ENCODE data around the gene PPY. TPM values are rescaled to one million over a fixed set of nuclear protein-coding genes. Genes with fewer than 3 reads are reported as not detected.

PPY gene
- total RNA-seq, 5 donors from 2014 or later (not counting 1 experiment from before 2014, with no cell fraction given) = not detected

GRCh38 chr17:43920500-43921095 lies 21.7 kb downstream of the PPY start:
- peaks cover 0 to 17% of the 10 kb centered on the region in 2 experiments for H3K4me1 ChIP-seq (ENCODE audit: control insufficient read depth in 1 of 2, extremely low read depth in 1 of 2, insufficient read depth in 2 of 2, low read length in 2 of 2)
- H3K27me3 Mint-ChIP-seq = peaks cover 0 to 3% of the 10 kb centered on the region in 2 donors
- H3K36me3 Mint-ChIP-seq = no peaks in the 10 kb centered on the region
- H3K4me3 Mint-ChIP-seq = no peak overlapping the region
- 88% methylated on average over 7 of the region's 10 CpGs for WGBS (ENCODE audit: insufficient coverage)
- no peaks in the 10 kb centered on the region for H3K9me3 ChIP-seq
- H3K4me3 ChIP-seq (ENCODE audit: control insufficient read depth in 1 of 2, extremely low read depth in 1 of 2, low read length in 1 of 2) = no peak overlapping the region
- peaks cover 0 to 15% of the 10 kb centered on the region in 2 experiments for H3K27me3 ChIP-seq (replicated peaks in 1 of 2; ENCODE audit: control insufficient read depth in 2 of 2, extremely low read depth in 1 of 2, insufficient read depth in 2 of 2, low read length in 1 of 2)
- H3K27ac Mint-ChIP-seq = no peak overlapping the region
- no peak overlapping the region for H3K27ac ChIP-seq (ENCODE audit: low read length)
- H3K9me3 Mint-ChIP-seq = no peaks in the 10 kb centered on the region
- H3K36me3 ChIP-seq (ENCODE audit: control insufficient read depth in 2 of 2, extremely low read depth in 1 of 2, insufficient read depth in 1 of 2, low read length in 1 of 2) = no peaks in the 10 kb centered on the region
- DNase-seq (no peak), ATAC-seq (replicated peaks in 1 of 4) (no peak)
- ChIA-PET CTCF (interaction anchor here in 1 of 2 donors (0.6 kb wide), 1 partner anchor 1341 kb away, joined by 3 read pairs; no protein-coding TSS in a partner anchor), POLR2A (no interaction called here)
- H3K4me1 Mint-ChIP-seq = peaks cover 16 to 18% (median 18%) of the 10 kb centered on the region in 3 donors

GRCh38 chr17:43918026-43918389 lies 24.3 kb downstream of the PPY start:
- Histone ChIP-seq H3K27me3 (replicated peaks in 1 of 2; ENCODE audit: control insufficient read depth in 2 of 2, extremely low read depth in 1 of 2, insufficient read depth in 2 of 2, low read length in 1 of 2) (peaks cover 0 to 15% of the 10 kb centered on the region in 2 experiments), H3K36me3 (ENCODE audit: control insufficient read depth in 2 of 2, extremely low read depth in 1 of 2, insufficient read depth in 1 of 2, low read length in 1 of 2) (no peaks in the 10 kb centered on the region), H3K9me3 (no peaks in the 10 kb centered on the region), H3K27ac (ENCODE audit: low read length) (no peak overlapping the region), H3K4me3 (ENCODE audit: control insufficient read depth in 1 of 2, extremely low read depth in 1 of 2, low read length in 1 of 2) (peak overlapping the region in 1 of 2 donors; percentile 57), H3K4me1 (ENCODE audit: control insufficient read depth in 1 of 2, extremely low read depth in 1 of 2, insufficient read depth in 2 of 2, low read length in 2 of 2) (peaks cover 0 to 17% of the 10 kb centered on the region in 2 experiments)
- 41% methylated on average over 8 of the region's 13 CpGs for WGBS (ENCODE audit: insufficient coverage)
- POLR2A ChIA-PET = no interaction called here
- Mint-ChIP-seq H3K9me3 (no peaks in the 10 kb centered on the region), H3K36me3 (no peaks in the 10 kb centered on the region), H3K27me3 (peaks cover 0 to 3% of the 10 kb centered on the region in 2 donors), H3K27ac (peak overlapping the region; percentile 29 to 77), H3K4me3 (peak overlapping the region; percentile 77 to 82 (median 79)), H3K4me1 (peaks cover 16 to 18% (median 18%) of the 10 kb centered on the region in 3 donors)
- CTCF ChIA-PET = interaction anchor here (0.6 to 1.2 kb wide), 3 partner anchors 11 to 191 kb away, joined by 3 to 8 read pairs (median 6); partner anchors contain the start of gene MPP2 (in 1 of the 2)
- peak in 1 of 4 experiments; percentile 4 for ATAC-seq (replicated peaks in 1 of 4)
- DNase-seq = no peak

- DNase-seq (peak in 29 of 35 experiments; percentile 11 to 66 (median 35)), ATAC-seq (replicated peaks in 1 of 4) (peak; percentile 82 to 86 (median 84))
- Histone ChIP-seq H3K9me3 (no peaks in the 10 kb centered on the region), H3K4me3 (ENCODE audit: control insufficient read depth in 1 of 2, extremely low read depth in 1 of 2, low read length in 1 of 2) (peak overlapping the region; percentile 42 to 57), H3K27me3 (replicated peaks in 1 of 2; ENCODE audit: control insufficient read depth in 2 of 2, extremely low read depth in 1 of 2, insufficient read depth in 2 of 2, low read length in 1 of 2) (peaks cover 0 to 15% of the 10 kb centered on the region in 2 experiments), H3K36me3 (ENCODE audit: control insufficient read depth in 2 of 2, extremely low read depth in 1 of 2, insufficient read depth in 1 of 2, low read length in 1 of 2) (no peaks in the 10 kb centered on the region), H3K27ac (ENCODE audit: low read length) (peak overlapping the region; percentile 25), H3K4me1 (ENCODE audit: control insufficient read depth in 1 of 2, extremely low read depth in 1 of 2, insufficient read depth in 2 of 2, low read length in 2 of 2) (peaks cover 0 to 17% of the 10 kb centered on the region in 2 experiments)
- ChIA-PET POLR2A (no interaction called here), CTCF (interaction anchor here (0.6 to 1.2 kb wide), 3 partner anchors 11 to 191 kb away, joined by 3 to 8 read pairs (median 6); partner anchors contain the start of gene MPP2 (in 1 of the 2))
- peaks cover 0 to 3% of the 10 kb centered on the region in 2 donors for H3K27me3 Mint-ChIP-seq
- H3K9me3 Mint-ChIP-seq = no peaks in the 10 kb centered on the region
- H3K36me3 Mint-ChIP-seq = no peaks in the 10 kb centered on the region
- WGBS (ENCODE audit: insufficient coverage) = 13% methylated on average over 39 of the region's 43 CpGs
- peak overlapping the region; percentile 29 to 77 for H3K27ac Mint-ChIP-seq
- H3K4me1 Mint-ChIP-seq = peaks cover 16 to 18% (median 18%) of the 10 kb centered on the region in 3 donors
- peak overlapping the region; percentile 77 to 82 (median 79) for H3K4me3 Mint-ChIP-seq
Observed at GRCh38 chr17:43917348-43918025, 24.8 kb downstream of the PPY start.

GRCh38 chr17:43917016-43917347 lies 25.3 kb downstream of the PPY start:
- peak in 3 of 4 experiments; percentile 46 for ATAC-seq (replicated peaks in 1 of 4)
- ChIA-PET POLR2A (no interaction called here), CTCF (interaction anchor here (0.5 to 0.7 kb wide), 2 partner anchors 8 to 603 kb away, joined by 6 to 8 read pairs; no protein-coding TSS in a partner anchor)
- H3K27me3 ChIP-seq (replicated peaks in 1 of 2; ENCODE audit: control insufficient read depth in 2 of 2, extremely low read depth in 1 of 2, insufficient read depth in 2 of 2, low read length in 1 of 2) = peaks cover 0 to 15% of the 10 kb centered on the region in 2 experiments
- no peaks in the 10 kb centered on the region for H3K36me3 ChIP-seq (ENCODE audit: control insufficient read depth in 2 of 2, extremely low read depth in 1 of 2, insufficient read depth in 1 of 2, low read length in 1 of 2)
- Mint-ChIP-seq H3K27ac (peak overlapping the region; percentile 12 to 77), H3K4me3 (peak overlapping the region; percentile 77 to 82 (median 79)), H3K9me3 (no peaks in the 10 kb centered on the region), H3K4me1 (peaks cover 16 to 18% (median 18%) of the 10 kb centered on the region in 3 donors), H3K36me3 (no peaks in the 10 kb centered on the region), H3K27me3 (peaks cover 0 to 3% of the 10 kb centered on the region in 2 donors)
- H3K27ac ChIP-seq (ENCODE audit: low read length) = peak overlapping the region; percentile 25
- peak overlapping the region; percentile 42 to 57 for H3K4me3 ChIP-seq (ENCODE audit: control insufficient read depth in 1 of 2, extremely low read depth in 1 of 2, low read length in 1 of 2)
- DNase-seq = no peak
- WGBS (ENCODE audit: insufficient coverage) = 38% methylated on average over 3 of the region's 8 CpGs
- peaks cover 0 to 17% of the 10 kb centered on the region in 2 experiments for H3K4me1 ChIP-seq (ENCODE audit: control insufficient read depth in 1 of 2, extremely low read depth in 1 of 2, insufficient read depth in 2 of 2, low read length in 2 of 2)
- no peaks in the 10 kb centered on the region for H3K9me3 ChIP-seq

GRCh38 chr17:43916385-43916784 lies 25.9 kb downstream of the PPY start:
- Histone ChIP-seq H3K4me3 (ENCODE audit: control insufficient read depth in 1 of 2, extremely low read depth in 1 of 2, low read length in 1 of 2) (no peak overlapping the region), H3K9me3 (no peaks in the 10 kb centered on the region), H3K4me1 (ENCODE audit: control insufficient read depth in 1 of 2, extremely low read depth in 1 of 2, insufficient read depth in 2 of 2, low read length in 2 of 2) (peaks cover 0 to 17% of the 10 kb centered on the region in 2 experiments), H3K27ac (ENCODE audit: low read length) (no peak overlapping the region), H3K36me3 (ENCODE audit: control insufficient read depth in 2 of 2, extremely low read depth in 1 of 2, insufficient read depth in 1 of 2, low read length in 1 of 2) (no peaks in the 10 kb centered on the region), H3K27me3 (replicated peaks in 1 of 2; ENCODE audit: control insufficient read depth in 2 of 2, extremely low read depth in 1 of 2, insufficient read depth in 2 of 2, low read length in 1 of 2) (peaks cover 0 to 19% of the 10 kb centered on the region in 2 experiments)
- DNase-seq = no peak
- POLR2A ChIA-PET = no interaction called here
- peaks cover 0 to 3% of the 10 kb centered on the region in 2 donors for H3K27me3 Mint-ChIP-seq
- 73% methylated on average over 2 of the region's 4 CpGs for WGBS (ENCODE audit: insufficient coverage)
- CTCF ChIA-PET = interaction anchor here (0.5 to 0.7 kb wide), 2 partner anchors 9 to 602 kb away, joined by 6 to 8 read pairs; no protein-coding TSS in a partner anchor
- no peak for ATAC-seq (replicated peaks in 1 of 4)
- peak overlapping the region; percentile 77 to 82 (median 79) for H3K4me3 Mint-ChIP-seq
- no peaks in the 10 kb centered on the region for H3K9me3 Mint-ChIP-seq
- no peaks in the 10 kb centered on the region for H3K36me3 Mint-ChIP-seq
- peaks cover 16 to 18% (median 18%) of the 10 kb centered on the region in 3 donors for H3K4me1 Mint-ChIP-seq
- H3K27ac Mint-ChIP-seq = peak overlapping the region; percentile 12 to 77

GRCh38 chr17:43915559-43915958 lies 26.7 kb downstream of the PPY start:
- peaks cover 16 to 18% (median 18%) of the 10 kb centered on the region in 3 donors for H3K4me1 Mint-ChIP-seq
- ATAC-seq (replicated peaks in 1 of 4) (no peak), DNase-seq (no peak)
- peaks cover 0 to 3% of the 10 kb centered on the region in 2 donors for H3K27me3 Mint-ChIP-seq
- no peak overlapping the region for H3K4me3 Mint-ChIP-seq
- H3K27ac Mint-ChIP-seq = peak overlapping the region in 1 of 2 donors; percentile 49
- Histone ChIP-seq H3K4me1 (ENCODE audit: control insufficient read depth in 1 of 2, extremely low read depth in 1 of 2, insufficient read depth in 2 of 2, low read length in 2 of 2) (peaks cover 0 to 17% of the 10 kb centered on the region in 2 experiments), H3K9me3 (no peaks in the 10 kb centered on the region), H3K27me3 (replicated peaks in 1 of 2; ENCODE audit: control insufficient read depth in 2 of 2, extremely low read depth in 1 of 2, insufficient read depth in 2 of 2, low read length in 1 of 2) (peaks cover 0 to 13% of the 10 kb centered on the region in 2 experiments), H3K4me3 (ENCODE audit: control insufficient read depth in 1 of 2, extremely low read depth in 1 of 2, low read length in 1 of 2) (no peak overlapping the region), H3K36me3 (ENCODE audit: control insufficient read depth in 2 of 2, extremely low read depth in 1 of 2, insufficient read depth in 1 of 2, low read length in 1 of 2) (no peaks in the 10 kb centered on the region), H3K27ac (ENCODE audit: low read length) (no peak overlapping the region)
- ChIA-PET CTCF (no interaction called here), POLR2A (no interaction called here)
- 84% methylated on average over 2 of the region's 3 CpGs for WGBS (ENCODE audit: insufficient coverage)
- H3K36me3 Mint-ChIP-seq = no peaks in the 10 kb centered on the region
- no peaks in the 10 kb centered on the region for H3K9me3 Mint-ChIP-seq
